H54 (cell line): ENCODE results near the gene CYP27B1.

Experiments
- DNase-seq: peaks from one replicate; pipeline ENCODE4 v3.0.0; 2011; ENCODE audit warnings: low spot score, mixed read lengths; ENCODE audit not compliant: insufficient read length
- FAIRE-seq: peaks from 3 replicates; lab custom pipeline; 2011; peaks lifted over from hg19 to GRCh38; lab: Jason Lieb, UNC
- POLR2A ChIP-seq: IDR thresholded peaks from 2 replicates; pipeline ENCODE4 v1.6.1; 2011; ENCODE audit warnings: low read depth, mild to moderate bottlenecking, low read length

The CYP27B1 gene, protein sequence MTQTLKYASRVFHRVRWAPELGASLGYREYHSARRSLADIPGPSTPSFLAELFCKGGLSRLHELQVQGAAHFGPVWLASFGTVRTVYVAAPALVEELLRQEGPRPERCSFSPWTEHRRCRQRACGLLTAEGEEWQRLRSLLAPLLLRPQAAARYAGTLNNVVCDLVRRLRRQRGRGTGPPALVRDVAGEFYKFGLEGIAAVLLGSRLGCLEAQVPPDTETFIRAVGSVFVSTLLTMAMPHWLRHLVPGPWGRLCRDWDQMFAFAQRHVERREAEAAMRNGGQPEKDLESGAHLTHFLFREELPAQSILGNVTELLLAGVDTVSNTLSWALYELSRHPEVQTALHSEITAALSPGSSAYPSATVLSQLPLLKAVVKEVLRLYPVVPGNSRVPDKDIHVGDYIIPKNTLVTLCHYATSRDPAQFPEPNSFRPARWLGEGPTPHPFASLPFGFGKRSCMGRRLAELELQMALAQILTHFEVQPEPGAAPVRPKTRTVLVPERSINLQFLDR

DNA sequence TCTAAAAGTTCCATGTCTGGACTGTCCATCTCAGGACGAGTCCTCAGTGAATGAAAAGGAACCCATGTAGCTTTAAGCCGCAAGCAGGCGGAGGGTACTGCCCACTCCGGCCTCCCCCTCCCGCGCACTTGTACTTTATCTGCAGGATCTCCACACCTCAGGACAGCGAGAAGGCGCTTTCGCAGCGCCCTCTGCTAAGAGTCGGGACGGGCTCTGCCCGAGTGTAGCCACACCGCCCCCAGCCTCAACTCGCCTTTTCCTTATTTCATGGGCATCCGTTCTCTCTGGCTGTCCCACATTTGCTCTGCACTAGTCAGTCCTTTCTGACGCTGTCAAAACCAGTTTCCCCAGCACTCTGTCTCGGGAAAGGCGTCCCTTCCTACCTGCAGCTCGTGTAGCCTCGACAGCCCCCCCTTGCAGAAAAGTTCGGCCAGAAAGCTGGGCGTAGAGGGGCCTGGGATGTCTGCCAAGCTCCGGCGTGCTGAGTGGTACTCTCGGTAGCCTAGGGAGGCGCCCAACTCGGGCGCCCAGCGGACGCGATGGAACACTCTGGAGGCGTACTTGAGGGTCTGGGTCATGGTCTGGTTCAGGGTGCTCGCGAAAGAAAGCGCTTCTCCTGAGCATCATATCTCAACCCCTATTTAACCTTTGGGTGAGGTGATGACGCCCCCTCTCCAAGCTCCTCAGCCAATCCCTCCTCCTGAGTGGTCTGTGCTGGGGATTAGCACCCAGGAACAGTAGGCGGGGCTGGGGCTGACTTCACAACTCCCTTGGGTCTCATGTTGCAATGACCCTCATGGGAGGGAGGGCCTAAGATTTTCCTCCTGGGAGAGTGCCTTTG lies at the start of gene CYP27B1:
Gene CYP27B1, minus strand, starts transcription at position 615 of the 841 bp plus-strand sequence. Its CDS starts 37 bp downstream, at position 578.
- DNase-seq (no peak), FAIRE-seq (no peak)

DNA sequence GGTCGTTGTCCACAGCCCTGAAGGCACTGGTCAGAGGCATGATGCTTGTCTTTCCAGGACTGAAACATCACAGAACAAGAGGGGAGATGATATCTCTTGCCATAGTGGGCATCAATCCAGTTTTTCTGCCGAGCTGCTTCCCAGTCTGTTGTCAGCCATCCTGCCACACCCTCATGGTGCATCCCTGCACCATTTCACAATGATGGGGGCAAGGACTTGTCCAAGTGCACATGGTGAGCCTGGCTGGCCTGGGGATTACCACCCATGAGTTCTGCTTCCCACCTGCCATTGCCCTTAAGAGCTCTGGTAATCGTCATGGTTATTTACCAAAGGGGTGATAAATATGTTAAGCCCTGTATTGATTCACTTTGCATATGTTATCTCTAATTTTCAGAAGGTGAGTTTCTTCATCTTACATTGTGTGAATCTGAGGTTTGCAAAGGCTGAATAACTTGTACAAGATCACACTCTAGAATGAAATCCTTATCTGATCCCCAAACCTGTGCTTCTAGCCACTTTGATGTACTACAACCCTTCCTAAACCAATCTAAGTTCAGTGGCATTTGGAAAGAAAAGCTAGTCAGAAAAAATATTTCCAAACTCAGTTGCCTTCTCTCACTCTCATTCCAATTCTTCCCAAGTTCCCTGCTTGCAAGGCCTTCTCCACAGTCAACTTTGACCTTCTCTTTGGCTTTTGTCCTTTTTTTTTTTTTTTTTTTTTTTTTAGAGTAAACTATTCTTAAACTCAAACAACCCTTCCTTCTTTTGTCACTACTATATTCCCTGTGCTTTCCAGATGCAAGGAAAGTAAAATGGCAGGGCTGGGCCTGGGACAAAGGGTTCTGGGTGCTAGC lies 49.4 kb upstream of the CYP27B1 start:
- DNase-seq (no peak), FAIRE-seq (no peak)
- no peak for TF ChIP-seq POLR2A

More for the DNA sequence above, at the start of gene CYP27B1:
- no peak for TF ChIP-seq POLR2A

DNA sequence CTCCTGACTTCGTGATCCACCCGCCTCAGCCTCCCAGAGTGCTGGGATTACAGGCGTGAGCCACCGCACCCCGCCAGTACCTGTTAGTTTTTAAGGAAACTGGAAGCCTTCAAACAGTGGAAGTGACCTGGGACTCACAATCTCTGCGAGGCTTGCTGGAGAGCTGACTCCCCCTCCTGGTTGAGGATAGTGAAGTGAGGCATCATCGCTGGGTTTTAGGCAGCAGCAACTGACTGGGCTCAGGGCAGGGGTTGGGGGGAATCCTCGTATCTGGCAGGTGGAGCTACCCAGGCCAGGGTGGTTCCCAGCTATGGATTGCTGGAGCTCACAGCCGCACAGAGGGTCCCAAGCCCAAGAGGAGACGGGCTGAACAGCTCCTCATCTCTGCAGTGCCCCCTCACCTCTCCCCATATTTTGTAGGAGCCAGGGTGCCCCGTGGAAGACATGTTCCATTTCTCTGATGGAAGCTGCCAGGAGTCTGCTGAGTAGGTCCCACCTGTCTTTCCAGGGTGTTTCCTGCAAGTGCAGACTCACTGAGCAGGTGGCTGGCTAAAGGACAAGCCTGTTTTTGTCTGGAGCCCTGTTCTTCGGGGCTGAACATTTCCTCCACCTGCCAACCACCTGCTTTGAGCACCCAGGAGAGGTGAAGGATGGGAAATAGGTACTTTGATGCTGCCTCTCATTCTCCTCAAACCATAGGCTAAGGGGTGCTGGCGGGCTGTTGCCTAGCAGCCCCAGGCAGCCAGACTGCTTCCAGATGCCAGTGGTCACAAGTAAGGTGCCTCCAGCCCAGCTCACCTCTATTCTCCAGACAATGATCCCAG lies 48.5 kb upstream of the CYP27B1 start:
- TF ChIP-seq POLR2A, result no peak
- no peak for DNase-seq
- no peak for FAIRE-seq

DNA sequence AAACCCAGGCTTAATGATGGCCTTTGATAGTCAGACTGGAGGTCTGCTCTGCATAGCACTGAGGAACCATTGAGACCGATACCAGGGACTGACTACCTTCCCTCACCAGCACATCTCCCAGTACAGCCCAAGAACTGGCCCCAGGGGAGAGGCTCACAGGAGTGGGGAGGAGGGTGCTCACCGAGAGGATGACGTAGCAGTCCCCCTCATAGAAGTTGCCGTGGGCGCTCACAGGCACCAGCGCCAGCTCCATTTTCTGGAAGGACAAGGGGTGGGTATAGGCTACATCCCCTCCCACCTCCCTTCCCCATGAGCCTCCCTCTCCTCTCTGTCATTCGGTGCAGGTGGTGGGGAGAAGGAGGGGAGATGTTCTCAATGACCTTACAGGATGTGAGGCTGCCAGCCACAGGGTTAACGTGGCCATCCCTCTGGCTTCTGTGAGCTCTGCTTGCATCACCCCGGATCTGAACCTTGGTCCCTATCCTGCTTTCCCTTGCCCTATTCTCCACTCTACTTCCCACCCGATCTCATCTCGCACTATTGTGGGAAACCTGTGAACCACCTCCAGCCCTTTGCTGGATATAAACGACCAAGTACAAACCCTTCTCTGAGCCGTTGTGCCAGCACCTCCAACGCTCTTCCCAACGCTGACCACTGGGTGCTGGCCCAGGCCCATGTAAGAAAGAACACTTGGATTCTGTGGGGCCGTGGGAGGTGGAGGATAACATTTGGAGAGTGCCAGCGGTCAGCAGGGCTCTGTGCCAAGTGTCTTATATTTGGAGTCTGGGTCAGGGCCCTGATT lies 47.3 kb upstream of the CYP27B1 start:
- DNase-seq (no peak), FAIRE-seq (no peak)
- TF ChIP-seq POLR2A, result no peak

DNA sequence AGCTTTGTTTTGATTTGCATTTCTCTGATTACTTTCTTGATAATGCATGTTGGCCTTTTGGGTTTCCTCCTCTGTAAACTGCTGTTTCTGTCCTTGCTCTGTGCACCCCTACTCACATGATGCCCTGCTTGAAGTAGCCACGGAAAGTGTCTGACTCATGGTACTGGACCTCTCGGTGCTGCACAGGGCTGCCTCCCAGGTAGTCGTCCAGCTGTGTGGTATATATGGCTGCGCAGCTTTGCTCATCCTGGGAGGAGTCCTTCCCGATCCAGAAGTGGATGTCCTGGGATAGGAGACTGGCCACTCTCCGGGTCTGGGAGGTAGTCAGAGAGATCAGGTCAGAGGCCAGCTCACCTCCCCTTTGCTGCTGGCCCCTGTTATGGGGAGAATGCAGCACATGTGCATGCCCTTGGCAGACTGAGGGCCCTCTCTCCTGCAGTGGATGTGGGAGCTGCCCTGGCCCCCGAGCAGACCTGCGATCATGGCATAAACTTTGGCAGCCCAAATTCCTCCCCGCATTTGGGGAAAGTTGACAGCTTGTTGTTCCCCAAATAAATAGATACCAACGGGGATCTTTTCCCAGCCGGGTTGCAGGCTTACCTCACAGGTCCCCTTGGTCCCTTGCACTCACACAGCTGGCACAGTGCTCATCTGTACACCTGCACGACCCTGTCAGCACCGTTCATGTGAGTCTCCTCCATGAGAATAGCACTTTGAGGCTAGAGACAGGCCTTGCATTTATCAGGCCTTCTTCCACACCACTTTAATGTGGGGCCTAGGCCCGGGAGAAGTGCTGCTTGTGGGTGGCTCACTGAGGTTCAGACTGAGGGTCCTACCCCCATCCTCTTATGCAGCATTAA lies 46.5 kb upstream of the CYP27B1 start:
- DNase-seq (peak; percentile 42), FAIRE-seq (no peak)
- TF ChIP-seq POLR2A, result no peak

DNA sequence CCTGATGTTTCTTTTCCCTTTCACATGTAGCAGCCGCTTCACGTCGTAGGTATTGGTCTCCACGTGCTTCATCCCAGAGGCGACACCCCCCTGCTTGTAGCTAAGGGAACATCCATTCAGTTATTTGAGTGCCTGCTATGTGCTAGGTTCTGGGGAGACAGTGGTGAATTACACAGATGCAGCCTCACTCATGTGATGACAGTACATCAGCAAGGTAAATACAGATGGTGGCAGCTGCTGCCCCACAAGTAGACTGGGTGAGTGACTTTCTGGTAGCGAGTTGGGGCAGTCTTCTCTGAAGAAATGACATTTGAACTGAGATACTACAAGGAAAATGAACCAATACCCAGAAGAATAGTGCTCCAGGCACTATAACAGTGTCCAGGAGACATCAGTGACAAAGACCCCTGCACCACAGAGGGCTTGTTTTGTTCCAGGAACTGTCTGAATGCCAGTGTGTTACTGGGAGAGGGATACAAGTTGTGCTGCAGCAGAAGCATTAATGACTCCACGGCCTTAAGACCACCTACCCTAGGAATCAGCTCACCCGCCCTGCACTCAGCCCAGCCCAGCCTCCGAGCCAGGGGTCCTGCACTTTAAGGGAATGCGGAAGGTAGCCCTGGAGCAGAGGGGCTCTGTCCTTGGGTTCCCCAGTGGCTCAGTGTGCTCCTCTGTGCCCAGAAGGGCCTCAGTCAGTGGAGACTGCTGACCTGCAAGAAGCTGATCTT lies 44.3 kb upstream of the CYP27B1 start:
- no peak for FAIRE-seq
- no peak for TF ChIP-seq POLR2A
- DNase-seq, result no peak

DNA sequence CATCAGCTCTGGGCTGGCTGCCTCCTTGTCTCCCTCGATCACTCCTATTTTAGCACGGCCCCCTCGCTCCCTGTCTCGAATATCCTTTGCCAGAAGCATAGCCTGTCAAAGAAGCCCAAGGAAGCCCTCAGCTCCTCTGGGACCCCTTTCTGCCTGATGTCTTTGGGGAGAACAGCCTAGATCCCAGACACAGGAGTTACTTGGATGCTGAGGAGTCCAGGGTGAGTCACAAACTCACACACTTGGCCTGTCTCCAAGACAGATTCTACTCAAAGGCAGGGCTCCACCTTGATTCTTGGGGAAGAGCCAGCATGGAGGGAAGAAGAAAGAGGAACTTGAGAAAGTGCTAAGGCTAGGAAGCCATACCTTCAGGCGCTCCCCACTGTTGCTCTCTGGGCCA lies 43.6 kb upstream of the CYP27B1 start:
- DNase-seq (peak; percentile 30), FAIRE-seq (no peak)
- TF ChIP-seq POLR2A, result no peak

DNA sequence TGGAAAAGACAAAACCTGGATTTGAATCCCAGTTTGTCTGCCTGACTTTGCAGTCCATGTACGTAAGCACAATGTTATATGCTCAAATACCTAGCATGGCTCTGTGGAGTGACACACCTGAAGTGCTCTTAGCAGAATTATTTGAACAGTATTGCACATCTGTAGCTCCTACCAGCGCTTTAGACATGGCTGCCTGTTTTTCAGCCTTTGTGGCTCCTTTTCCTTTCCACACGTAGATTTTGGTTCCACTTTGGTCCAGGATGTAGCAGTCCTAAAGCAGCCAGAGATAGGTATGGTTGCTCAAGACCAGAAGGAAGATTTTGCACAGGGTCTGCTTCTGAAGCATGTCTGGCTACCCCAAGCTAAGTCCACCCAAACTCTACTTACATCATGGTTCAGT lies 42.5 kb upstream of the CYP27B1 start:
- FAIRE-seq (no peak), DNase-seq (no peak)
- no peak for TF ChIP-seq POLR2A

DNA sequence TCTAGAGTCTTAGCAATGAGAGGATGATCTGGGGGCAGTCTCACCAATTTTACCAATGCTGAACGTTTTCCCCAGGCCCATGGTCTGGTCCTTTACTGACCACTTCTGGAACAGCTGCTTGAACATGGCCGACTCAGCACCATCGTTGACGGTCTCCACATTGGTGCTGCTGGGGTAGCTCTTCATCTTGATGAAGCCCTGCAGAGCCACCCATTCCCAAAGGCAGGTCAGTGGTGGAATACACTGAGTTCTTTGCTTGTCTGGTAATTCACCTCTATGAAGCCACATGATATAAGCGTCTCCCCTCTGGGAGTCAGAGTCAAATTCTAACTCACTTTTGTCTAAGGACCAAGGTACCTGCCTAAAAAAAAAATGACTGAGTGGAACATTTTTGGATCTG lies 41.5 kb upstream of the CYP27B1 start:
- FAIRE-seq, result no peak
- no peak for DNase-seq
- no peak for TF ChIP-seq POLR2A

DNA sequence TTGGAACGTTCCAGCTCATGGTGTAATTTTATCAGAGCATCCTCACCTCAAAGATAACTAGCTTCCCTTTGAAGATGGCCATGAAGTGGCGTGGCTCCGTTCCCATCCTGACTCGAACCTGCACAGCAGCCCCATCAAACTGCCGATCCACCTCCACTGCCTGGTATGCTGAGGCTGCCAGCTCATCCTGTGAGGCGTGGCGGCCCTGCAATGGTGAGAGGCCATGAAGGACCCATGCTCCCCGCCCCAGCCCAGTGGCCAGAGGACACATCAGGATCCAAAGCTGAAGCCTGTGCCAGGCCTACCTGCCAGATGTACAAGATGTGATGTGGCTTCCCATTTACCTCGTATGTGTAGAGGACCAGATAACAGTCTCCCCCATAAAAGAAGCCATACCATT lies 40.4 kb upstream of the CYP27B1 start:
- no peak for DNase-seq
- FAIRE-seq, result no peak
- no peak for TF ChIP-seq POLR2A
